Right lobe of liver (tissue), 4 donors: ENCODE measurements around the gene ARHGAP22.

Experiments used
- CTCF ChIP-seq, 4 donors: fragments of 200-600 bp in 3 of 4; fragments of 450-650 bp in 1 of 4; IDR thresholded peaks; one replicate each; pipeline versions ENCODE4 v1.5.1 to v1.8.0; 2016 to 2022; ENCODE audit warnings: antibody characterized with exemption in 4 of 4, mild to moderate bottlenecking in 2 of 4
- POLR2A ChIP-seq: fragments of 450-650 bp; IDR thresholded peaks from one replicate; pipeline ENCODE4 v1.6.1; 2017; ENCODE audit warnings: antibody characterized with exemption, mild to moderate bottlenecking
- donor health status: DM: no; HTN: no; CAD: no.
- donor health status: DM: no; HTN: no; CAD: no.
- donor health status: DM: no; HTN: yes; CAD: no.

DNA sequence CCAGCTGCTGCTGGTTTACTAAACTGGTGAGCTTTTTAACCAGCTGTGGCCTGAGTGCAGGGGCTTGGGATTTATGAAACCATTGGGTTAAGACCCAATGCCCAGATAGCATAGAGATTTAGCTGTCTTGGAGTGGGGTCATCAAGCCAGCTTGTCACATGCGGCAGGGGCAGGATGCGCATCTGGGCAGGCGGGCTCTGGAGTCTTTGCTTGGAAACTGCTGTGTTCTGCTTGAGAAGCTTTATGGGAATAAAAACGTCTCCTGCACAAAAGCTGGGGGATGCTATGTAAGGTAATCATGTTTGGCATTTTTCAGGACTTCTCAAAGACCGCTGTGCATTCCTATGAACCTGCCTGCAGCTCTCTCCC lies 162.1 kb downstream of the ARHGAP22 start:
- TF ChIP-seq POLR2A (no peak), CTCF (IDR thresholded peaks at IDR 0.05) (no peak)
